ENCODE measurements around the gene CRTAC1. TPM values are rescaled to one million over a fixed set of nuclear protein-coding genes. Genes with fewer than 3 reads are reported as not detected.

CRTAC1 gene
- total RNA-seq, 4 donors from 2014 or later: 4.0 to 8.7 (median 5.0) TPM

DNA sequence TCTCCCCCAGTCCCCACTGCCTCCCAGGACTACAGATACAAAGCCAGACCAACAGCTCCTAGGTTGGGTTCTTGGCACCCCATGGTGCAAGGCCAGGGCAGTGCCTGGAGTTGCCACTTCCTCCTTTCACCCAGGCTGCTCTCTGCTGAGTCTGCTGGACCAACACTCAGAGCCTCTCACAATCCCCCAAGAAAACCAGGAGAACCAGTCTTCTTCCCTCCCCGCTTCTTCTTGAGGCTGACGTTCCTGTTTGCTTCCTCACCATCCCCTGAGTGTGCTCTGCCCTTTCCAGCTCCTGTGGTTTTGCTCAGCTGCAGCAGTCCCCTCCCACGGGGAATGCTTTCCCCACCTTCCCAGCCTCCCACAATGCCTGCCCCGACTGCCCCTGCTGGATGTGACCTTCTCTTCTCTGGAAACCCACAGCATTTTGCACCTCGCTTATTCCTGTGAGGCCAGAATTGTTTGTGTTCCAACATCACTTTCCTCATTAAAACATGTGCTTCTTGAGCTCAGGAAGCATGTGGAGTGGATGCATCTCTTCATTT is 90.9 kb downstream of the CRTAC1 start:
- no peak for DNase-seq (ENCODE audit: extremely low spot score)
- TF ChIP-seq EP300 (IDR thresholded peaks at IDR 0.05) (no peak), POLR2A (IDR thresholded peaks at IDR 0.05; ENCODE audit: low read depth) (no peak), POLR2AphosphoS5 (IDR thresholded peaks at IDR 0.05) (no peak)
- TF ChIP-seq, protein P1, sequence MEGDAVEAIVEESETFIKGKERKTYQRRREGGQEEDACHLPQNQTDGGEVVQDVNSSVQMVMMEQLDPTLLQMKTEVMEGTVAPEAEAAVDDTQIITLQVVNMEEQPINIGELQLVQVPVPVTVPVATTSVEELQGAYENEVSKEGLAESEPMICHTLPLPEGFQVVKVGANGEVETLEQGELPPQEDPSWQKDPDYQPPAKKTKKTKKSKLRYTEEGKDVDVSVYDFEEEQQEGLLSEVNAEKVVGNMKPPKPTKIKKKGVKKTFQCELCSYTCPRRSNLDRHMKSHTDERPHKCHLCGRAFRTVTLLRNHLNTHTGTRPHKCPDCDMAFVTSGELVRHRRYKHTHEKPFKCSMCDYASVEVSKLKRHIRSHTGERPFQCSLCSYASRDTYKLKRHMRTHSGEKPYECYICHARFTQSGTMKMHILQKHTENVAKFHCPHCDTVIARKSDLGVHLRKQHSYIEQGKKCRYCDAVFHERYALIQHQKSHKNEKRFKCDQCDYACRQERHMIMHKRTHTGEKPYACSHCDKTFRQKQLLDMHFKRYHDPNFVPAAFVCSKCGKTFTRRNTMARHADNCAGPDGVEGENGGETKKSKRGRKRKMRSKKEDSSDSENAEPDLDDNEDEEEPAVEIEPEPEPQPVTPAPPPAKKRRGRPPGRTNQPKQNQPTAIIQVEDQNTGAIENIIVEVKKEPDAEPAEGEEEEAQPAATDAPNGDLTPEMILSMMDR (IDR thresholded peaks at IDR 0.05): no peak
- Histone ChIP-seq H3K36me3 (no peaks in the 10 kb centered on the region), H3K4me1 (no peaks in the 10 kb centered on the region), H3K27me3 (peaks cover 0 to 50% (median 0%) of the 10 kb centered on the region in 4 donors), H3K4me3 (no peak overlapping the region), H3K27ac (replicated peaks in 1 of 4) (no peak overlapping the region), H3K9me3 (peaks cover 0 to 9% (median under 1%) of the 10 kb centered on the region in 4 donors)
- WGBS: 30% methylated on average over 5 of the region's 5 CpGs
- intact Hi-C loops (cut with DNase I): no loop called here

DNA sequence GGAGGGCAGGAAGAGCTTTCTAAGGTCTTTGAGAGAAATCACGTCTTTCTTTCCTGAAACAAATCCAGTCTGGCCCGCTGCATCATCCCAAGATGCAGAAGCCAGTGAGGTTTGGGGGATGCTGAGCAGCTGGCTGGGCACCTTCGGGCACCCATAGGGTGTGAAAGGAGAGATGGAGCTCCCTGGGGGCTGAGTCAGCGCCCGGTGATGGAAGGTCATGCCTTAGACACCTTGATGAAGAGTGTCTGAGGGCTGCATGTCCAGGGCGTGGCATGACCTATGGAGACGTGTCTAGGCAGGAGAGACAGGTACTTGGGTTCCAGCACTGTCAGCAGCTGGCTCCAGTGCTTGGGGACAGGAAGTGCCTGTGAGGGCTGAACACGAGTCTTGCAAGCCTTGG is 92.5 kb downstream of the CRTAC1 start:
- intact Hi-C loops (cut with DNase I): no loop called here
- no peak overlapping the region for H3K4me3 ChIP-seq
- 75% methylated on average over 8 of the region's 8 CpGs for WGBS
- no peaks in the 10 kb centered on the region for H3K4me1 ChIP-seq
- peaks cover 0 to 53% (median 0%) of the 10 kb centered on the region in 4 donors for H3K27me3 ChIP-seq
- no peaks in the 10 kb centered on the region for H3K36me3 ChIP-seq
- TF ChIP-seq, protein P1 (IDR thresholded peaks at IDR 0.05): no peak
- TF ChIP-seq POLR2AphosphoS5 (IDR thresholded peaks at IDR 0.05) (no peak), EP300 (IDR thresholded peaks at IDR 0.05) (no peak), POLR2A (IDR thresholded peaks at IDR 0.05; ENCODE audit: low read depth) (no peak)
- no peaks in the 10 kb centered on the region for H3K9me3 ChIP-seq
- no peak overlapping the region for H3K27ac ChIP-seq (replicated peaks in 1 of 4)
- no peak for DNase-seq (ENCODE audit: extremely low spot score)

DNA sequence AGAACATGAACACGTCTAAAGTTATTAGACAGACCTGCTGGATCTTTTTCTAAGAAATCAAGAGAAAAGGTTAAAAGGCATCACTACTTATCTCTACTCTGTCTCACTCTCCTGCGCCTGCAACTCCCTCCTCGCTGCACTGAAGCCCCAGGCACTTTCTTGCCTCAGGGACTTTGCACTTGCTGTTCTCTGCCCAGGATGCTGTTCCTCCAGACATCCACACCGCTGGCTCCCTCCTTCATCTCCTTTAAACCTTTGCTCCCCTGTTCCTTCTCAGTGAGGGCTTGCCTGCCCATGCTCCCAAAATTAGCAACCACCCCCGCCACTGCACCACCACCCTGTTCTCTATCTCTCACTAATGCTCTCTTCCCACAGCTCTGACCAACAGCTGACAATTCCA is 93.4 kb downstream of the CRTAC1 start:
- Histone ChIP-seq H3K36me3 (no peaks in the 10 kb centered on the region), H3K9me3 (no peaks in the 10 kb centered on the region), H3K4me3 (no peak overlapping the region), H3K27me3 (peaks cover 0 to 49% (median 0%) of the 10 kb centered on the region in 4 donors), H3K27ac (replicated peaks in 1 of 4) (no peak overlapping the region), H3K4me1 (no peaks in the 10 kb centered on the region)
- TF ChIP-seq, protein P1 (IDR thresholded peaks at IDR 0.05): no peak
- TF ChIP-seq POLR2AphosphoS5 (IDR thresholded peaks at IDR 0.05) (no peak), EP300 (IDR thresholded peaks at IDR 0.05) (no peak), POLR2A (IDR thresholded peaks at IDR 0.05; ENCODE audit: low read depth) (no peak)
- intact Hi-C loops (cut with DNase I): no loop called here
- DNase-seq (ENCODE audit: extremely low spot score): no peak
- WGBS: 89% methylated on average over 5 of the region's 5 CpGs

DNA sequence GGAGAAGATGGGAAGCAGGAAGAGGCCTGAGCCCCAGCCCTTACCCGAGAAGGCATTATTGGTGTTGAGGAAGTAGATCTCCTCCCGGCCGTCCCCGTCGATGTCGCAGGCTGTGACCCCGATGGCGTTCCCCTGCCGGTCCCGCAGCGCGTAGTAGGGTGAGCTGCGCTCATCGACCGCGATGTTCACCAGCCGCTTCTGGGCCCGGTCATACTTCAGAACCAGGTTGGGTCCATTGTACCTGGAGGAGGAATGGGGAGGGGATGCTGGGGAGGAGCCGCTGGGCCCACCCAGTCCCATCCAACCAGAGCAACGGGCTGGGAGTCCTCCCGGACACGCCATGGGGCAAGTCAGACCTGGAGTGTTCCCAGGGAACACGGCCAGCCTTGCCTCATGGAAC is 94.3 kb downstream of the CRTAC1 start:
- whole genome bisulfite sequencing: 91% methylated on average over 23 of the region's 23 CpGs
- Histone ChIP-seq H3K27me3 (peaks cover 0 to 41% (median 0%) of the 10 kb centered on the region in 4 donors), H3K4me1 (no peaks in the 10 kb centered on the region), H3K9me3 (no peaks in the 10 kb centered on the region), H3K36me3 (no peaks in the 10 kb centered on the region), H3K27ac (replicated peaks in 1 of 4) (no peak overlapping the region), H3K4me3 (no peak overlapping the region)
- intact Hi-C loops (cut with DNase I): no loop called here
- TF ChIP-seq POLR2A (IDR thresholded peaks at IDR 0.05; ENCODE audit: low read depth): no peak
- TF ChIP-seq, protein P1 (IDR thresholded peaks at IDR 0.05): no peak
- no peak for TF ChIP-seq EP300 (IDR thresholded peaks at IDR 0.05)
- TF ChIP-seq POLR2AphosphoS5 (IDR thresholded peaks at IDR 0.05): no peak
- DNase-seq (ENCODE audit: extremely low spot score): no peak
